NCI-H1092 treated with DMSO at 0.1 percent for 48 hours (cell line): ENCODE measurements around the gene POLN.
"Not testable (repeated sequence)": the region's sequence is repeated elsewhere in the genome, so short reads cannot be mapped to it uniquely, and the experiment has no call there.

ENCODE experiments used
- DNase-seq: peaks from one replicate; lab custom pipeline; 2025; lab: John Stamatoyannopoulos, UW

Gene POLN

GRCh38 chr4:2251073-2251794 lies 9.3 kb upstream of the POLN start:
- DNase-seq: no peak

- DNase-seq: no peak
These were observed 8.6 kb upstream of the POLN start for GRCh38 chr4:2250357-2251072.

DNA sequence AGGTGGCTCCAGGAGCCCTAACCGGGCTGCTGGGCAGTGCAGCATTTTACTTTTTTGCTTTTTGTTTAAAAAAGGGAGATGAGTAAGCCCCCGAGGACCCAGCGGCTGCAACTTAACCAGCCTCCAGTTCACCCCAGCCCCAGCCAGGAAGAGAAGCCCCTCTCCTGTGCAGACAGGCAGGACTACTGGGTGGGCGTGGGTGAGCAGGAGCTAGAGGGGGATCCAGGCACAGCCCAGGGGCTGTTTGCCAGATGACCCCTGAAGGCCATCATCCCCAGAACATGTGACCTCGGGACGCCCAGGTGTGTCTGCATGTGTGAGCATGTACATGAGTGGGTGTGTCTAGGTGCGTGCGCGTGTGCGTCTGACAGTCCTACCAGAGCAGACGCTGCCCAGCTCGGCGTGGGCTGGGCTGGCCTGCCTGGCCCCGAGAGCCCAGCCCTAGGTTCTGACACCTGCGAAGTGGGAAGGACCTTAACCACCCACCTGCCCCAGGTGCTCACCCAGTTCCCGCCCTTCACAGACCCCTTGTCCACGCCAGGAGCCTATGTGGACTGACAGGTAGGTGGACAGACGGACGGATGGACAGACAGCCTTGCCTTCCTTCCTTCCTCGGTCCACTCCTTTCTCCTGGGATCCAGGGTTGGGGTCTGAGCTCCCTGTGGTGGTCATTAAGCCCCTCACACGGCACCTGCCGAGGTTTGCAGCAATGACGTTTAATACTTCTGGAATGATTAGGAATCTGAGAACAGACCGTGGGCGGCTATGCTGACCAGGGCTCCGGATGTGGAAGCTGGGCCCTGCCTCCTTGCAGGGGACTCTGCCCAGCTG lies 7.8 kb upstream of the POLN start:
- DNase-seq: no peak

GRCh38 chr4:2248821-2249261 lies 6.9 kb upstream of the POLN start:
- DNase-seq: no peak

GRCh38 chr4:2248044-2248780 lies 6.3 kb upstream of the POLN start:
- DNase-seq: no peak

DNA sequence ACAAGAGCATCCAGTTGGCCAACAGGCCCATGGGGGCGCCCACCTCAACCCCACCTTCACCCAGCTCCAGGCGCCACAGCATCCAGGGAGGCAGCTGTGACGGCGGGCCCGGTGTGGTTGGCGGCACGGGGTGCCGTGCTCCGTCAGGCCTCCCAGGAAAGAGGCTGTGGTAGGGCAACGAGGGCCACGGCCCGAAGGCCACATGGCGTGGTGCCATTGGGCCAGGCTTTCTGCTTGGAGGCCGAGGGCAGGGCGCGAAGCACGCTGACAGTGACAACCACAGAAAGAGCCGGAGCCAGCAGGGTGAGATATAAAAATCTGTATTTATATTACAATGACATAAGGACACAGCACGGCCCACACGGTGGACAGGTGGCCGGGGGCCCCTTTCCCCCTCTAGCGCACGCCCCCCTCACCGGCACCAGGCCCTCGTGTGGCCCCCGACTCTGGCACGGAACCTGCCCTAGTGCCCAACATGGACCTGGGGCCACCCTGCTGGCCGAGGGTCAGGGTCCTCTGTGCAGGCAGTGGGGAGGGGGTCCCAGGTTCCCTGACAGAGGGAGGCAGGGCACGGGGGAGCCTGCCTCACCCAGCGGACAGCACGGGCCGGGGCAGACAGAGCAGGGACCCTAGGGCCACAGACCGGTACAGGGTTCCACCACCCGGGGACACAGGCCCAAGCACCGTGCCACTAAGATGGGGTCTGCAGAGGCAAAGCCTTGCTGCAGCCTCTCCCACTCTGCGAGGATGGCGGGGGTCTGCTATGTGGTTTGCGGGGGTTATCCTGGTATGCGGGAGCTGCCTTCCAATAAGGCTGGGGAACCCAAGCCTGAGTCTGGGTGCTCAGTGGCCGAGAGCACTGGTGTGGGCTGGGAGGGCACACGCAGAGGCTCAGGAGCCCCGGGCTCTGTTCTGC lies 5.5 kb upstream of the POLN start:
- DNase-seq: no peak

GRCh38 chr4:2246384-2247127 lies 4.6 kb upstream of the POLN start:
- no peak for DNase-seq

DNA sequence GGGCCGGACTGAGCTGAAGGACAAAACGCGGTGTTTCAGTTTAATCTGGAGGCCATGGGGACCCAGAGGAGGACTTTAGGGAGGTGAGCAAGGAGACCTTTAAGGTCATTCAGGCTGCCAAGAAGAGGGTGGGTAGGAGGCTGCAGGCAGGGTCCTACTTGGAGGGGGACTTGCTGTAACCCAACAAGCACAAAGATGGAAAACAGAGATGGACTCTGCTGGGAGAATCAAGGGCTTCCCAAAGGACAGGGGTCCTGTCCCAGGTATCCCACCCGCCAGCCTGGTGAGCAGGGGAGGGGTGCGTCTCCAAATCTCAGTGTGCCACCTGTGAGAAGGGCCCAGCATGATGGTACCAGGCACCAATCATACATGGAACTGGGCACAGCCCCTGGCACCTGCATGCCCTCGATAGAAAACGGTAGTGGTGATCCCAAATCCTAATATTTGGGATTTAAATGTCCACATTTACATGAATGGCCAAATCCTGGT lies 3.9 kb upstream of the POLN start:
- DNase-seq: no peak

- DNase-seq: no peak
These were observed 3.3 kb upstream of the POLN start for GRCh38 chr4:2245057-2245786.

DNA sequence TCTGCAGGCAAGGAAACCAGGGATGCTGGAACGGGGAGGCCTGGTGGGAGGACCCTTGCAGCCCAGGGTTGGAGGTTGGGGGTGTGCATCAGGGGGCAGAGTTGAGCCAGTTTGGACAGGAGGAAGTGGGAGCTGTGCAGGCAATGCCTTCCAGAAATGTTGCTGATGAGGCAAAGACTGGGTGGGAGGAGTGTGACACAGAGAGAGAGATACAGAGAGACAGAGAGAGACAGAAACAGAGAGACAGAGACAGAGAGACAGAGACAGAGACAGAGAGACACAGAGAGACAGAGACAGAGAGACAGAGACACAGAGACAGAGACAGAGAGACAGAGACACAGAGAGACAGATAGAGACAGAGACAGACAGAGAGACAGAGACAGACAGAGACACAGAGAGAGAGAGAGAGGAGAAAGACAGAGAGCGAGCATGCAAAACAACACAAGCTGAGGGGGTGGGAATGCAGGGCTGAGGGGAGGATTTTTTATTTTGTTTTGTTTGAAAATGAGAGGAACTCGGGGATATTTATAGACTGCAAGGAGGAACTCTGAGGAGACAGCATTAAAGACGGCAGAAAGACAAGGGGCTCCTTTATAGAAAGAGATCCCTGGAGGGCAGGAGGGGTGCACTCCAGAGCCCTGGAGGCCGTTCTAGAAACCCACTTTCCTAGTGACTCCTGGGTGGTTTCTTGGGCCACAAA lies 1.9 kb upstream of the POLN start:
- peak; percentile 61 for DNase-seq

DNA sequence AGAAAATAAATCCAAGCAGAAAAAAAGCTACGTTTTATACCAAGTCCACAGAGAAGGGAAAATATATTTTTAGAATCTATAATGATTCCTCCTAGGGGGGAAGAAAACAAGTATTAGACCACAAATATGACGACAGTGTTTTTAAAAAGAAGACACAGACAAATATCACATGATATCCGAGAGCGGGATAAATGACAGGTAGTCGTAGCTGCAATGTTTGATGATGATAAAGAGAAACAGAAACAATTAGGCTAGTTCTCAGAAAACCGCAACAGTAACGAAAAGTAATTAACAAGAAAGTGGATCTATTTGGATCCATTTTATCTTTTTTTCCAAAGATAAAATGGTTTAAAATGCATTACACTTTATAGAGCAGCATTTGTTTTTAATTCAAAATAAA lies 918 bp downstream of the POLN start:
- DNase-seq: no peak

GRCh38 chr4:2236944-2237666 lies 4.8 kb downstream of the POLN start:
- DNase-seq: no peak

DNA sequence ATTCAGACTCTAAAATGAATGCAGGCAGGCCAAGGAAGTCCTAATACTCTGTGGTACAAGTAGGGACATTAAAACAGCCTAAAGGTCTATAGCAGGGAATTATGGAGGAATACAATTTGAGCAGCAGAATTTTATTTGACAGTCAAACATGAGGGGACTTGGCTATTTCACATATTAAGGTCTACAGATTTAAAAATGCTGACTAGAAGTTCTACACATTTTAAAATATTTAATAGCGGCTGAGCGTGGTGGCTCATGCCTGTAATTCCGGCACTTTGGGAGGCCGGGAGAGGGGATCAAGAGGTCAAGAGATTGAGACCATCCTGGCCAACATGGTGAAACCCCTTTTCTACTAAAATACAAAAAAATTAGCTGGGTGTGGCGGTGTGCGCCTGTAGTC lies 10.8 kb downstream of the POLN start:
- DNase-seq: no peak

GRCh38 chr4:2226261-2226660 lies 15.7 kb downstream of the POLN start:
- no peak for DNase-seq

DNA sequence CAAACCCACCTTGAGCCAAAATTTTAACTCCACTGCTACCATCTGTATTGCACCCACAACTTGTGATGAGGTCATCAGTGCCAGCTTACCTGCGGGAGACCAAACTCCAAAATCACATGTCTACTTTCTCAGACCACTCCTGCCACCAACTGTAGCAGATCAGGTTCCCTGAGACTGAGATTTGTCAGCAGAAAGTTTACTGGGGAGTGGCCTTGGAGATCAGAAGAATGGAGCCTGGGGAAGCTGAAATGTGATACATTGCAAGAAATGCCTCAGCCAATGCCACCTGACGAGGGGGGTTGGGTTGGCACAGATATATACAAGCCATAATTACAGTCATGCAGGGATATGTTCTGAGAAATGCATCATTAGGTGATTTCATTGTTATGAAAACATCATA lies 19.1 kb downstream of the POLN start:
- no peak for DNase-seq

- DNase-seq: not testable (repeated sequence)
These were observed 20.5 kb downstream of the POLN start for GRCh38 chr4:2221378-2221777.

DNA sequence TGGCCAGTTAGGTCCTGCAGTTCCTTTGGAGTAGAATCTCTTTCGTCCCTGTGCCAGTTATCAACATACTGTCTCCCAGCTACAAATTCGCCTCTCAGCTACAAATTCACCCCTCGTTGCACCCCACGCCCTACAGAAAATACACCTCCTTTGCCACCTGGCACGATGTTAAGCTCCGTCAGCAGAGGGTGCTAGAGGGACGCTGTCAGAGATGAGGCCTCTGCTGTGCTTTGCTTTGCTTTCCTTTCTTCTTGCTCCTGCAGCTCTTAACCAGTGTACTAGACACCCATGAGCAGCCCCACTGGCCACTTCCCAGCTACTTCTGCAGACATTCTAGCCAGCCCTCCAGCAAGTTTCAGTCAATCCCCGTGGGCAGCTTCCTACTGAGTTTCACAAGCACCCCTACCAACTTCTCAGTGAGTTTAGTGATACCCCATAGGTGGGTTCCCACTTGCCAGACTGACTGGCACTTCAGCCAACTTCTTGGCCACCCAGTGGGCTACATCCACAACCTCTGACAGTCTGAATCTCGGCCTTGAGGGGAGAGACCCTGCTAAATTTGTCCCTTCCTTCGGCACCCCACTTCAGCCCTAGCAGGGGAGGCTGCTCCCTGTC lies 21.8 kb downstream of the POLN start:
- DNase-seq: peak; percentile 40
